GM12801 (cell line): Measurements from ENCODE around the gene CPED1.

Experiments used
- TF ChIP-seq, protein P1 (sequence below): IDR thresholded peaks from one replicate; pipeline ENCODE4 v1.5.1; 2011; ENCODE audit warnings: control low read depth; ENCODE audit not compliant: insufficient read length; ENCODE audit errors: extremely low read depth

CPED1 gene

GRCh38 chr7:121286186-121286585 is 297.7 kb downstream of the CPED1 start:
- TF ChIP-seq, protein P1, sequence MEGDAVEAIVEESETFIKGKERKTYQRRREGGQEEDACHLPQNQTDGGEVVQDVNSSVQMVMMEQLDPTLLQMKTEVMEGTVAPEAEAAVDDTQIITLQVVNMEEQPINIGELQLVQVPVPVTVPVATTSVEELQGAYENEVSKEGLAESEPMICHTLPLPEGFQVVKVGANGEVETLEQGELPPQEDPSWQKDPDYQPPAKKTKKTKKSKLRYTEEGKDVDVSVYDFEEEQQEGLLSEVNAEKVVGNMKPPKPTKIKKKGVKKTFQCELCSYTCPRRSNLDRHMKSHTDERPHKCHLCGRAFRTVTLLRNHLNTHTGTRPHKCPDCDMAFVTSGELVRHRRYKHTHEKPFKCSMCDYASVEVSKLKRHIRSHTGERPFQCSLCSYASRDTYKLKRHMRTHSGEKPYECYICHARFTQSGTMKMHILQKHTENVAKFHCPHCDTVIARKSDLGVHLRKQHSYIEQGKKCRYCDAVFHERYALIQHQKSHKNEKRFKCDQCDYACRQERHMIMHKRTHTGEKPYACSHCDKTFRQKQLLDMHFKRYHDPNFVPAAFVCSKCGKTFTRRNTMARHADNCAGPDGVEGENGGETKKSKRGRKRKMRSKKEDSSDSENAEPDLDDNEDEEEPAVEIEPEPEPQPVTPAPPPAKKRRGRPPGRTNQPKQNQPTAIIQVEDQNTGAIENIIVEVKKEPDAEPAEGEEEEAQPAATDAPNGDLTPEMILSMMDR, result no peak

DNA sequence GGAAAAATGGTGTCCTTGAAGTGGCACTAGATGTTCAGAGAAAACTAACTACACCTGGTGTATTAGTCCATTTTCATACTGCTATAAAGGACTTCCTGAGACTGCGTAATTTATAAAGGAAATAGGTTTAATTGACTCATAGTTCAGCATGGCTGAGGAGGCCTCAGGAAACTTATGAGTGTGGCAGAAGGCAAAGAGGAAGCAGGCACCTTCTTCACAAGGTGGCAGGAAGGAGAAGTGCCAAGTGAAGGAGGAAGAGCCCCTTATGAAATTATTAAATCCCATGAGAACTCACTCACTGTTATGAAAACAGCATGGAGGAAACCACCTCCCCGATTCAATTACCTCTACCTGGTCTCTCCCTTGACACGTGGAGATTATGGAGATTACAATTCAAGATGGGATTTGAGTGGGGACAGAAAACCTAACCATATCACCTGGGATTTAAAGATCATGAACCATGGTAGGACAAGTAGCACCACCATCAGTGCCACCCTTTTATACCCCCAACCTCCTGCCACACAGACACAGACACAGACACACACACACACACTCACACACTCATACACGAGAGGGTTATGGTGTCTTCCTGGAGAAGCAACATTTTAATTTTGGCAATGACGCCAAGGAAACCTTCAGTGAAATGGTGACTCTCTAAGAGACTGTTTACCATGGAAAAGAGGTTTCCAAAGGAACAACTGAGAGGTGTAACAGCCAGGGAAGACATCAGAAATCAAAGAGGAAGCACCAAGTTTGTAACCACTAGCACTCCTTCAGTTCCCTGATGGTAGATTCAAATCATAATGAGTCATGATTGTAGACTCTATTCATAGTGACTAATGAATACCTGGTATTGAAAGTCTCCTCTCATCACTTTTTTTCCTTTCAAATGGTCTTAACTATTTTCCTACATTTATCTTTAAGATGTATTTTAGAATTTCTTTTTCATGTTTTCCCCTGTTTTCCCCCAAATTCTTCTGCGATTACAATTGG is 298.5 kb downstream of the CPED1 start:
- TF ChIP-seq, protein P1, result no peak

DNA sequence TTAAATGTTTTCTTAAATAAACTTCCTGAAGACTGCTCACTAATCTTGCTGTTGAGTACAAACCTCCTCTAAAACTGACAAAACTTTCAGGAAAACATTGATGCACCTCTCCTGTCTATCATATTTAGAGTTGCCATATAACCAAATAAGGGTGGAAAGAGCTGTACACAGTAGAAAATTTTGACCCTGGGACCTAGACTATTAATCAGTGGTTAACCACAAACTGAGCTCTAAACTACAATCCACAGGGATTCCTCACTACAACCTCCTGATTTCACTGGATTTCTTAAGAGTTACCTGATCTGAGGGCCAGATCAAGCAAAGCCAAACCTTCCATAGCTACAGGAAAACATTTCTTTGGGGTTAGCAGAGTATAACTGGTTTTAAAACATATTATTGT is 300.4 kb downstream of the CPED1 start:
- TF ChIP-seq, protein P1, result no peak

DNA sequence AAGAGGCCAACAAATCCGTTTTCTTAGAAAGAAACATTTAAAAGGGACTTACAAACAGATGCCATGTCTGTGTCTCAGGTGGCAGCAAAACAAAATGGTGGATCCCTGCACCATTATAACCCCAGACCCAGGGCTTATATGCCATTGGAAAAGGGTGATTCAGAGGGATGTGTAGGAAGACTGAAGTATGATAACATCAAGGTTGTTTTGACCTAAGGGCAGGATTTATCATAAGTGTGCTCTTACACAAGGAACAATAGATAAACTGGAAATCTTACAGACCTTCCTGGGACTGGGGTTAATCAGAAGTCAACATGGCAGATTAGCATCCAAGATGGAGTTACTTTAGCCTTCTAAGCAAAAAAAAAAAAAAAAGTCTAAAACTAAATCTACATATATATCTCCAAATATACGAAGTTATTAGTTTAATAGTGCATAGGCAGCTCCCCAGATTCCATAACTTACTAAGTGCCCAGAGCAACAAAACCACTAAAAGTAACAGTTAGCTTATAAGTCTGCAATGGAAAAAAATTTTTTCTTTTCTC is 306.0 kb downstream of the CPED1 start:
- TF ChIP-seq, protein P1, result no peak

DNA sequence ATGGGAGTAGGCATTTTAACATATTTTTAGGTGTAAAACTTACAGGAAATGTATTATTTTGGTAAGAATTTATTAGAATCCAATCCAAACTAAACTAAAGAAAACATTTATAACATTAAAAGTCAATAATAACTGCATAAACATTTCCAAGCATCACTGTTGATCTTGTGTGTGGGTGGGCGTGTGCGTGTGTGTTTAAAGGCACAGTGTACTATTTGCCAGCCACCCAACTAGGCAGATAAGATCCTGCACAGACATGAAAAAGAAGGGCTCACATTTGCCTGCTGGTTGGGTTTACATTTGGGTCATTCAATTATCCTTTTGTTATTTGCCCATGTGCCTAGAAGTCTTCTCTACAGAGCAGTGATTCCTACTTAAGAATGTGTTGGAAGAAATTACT is 309.3 kb downstream of the CPED1 start:
- TF ChIP-seq, protein P1, result no peak

DNA sequence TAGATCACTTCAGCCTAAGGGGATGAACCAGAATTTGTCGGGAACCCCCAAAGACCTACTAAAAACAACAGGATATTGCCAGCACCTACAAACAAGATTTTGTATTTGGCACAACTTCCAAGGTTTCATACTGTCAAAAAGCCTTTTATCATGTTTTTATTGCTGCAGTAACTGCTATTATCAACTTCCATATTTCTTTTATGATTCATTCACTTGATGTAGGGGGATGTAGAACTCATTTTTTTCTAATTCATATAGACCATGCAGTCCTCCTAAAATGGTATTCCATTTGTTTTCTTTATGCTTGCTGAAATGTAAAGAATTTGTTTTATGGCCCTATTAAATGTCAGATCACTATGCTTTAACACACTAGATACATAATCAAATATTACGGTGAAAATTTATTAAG is 310.3 kb downstream of the CPED1 start:
- TF ChIP-seq, protein P1, result no peak

DNA sequence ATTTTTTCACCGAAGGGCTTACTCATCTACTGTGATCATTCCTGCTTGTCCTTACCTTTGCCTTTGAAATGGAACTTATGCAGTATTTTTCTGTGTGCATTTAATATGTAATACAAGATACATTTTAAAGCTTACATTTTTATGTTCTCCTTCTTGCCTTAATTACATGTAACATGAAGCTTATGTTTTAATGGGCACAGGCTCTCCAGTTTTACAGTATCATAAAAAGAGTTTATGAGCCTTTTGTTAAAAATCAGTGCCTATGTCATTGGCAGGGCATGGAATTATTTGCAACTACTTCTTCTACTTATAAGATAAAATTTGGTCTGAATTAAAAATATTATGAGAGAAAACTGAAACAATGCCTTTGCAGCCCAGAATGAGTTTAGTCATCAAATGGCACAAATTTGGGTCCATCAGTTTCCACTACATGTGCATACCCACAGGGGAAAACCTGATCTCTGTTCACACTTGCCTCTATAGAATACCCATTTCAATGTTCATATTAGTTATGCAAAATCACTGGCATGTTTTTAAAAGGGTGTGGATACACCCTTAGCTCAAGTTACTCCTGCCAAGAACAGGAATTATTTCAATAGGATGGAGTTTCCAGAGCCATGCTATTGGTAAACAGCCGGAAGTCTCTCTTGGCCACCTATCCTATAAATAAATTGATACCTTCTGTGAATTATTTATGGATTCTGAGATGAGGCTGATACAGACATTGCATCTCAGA is 312.3 kb downstream of the CPED1 start:
- TF ChIP-seq, protein P1, result no peak
